Endothelial cell of umbilical vein (primary cell): ENCODE results near the gene KCNIP3.

Experiments used
- EZH2 ChIP-seq: IDR thresholded peaks from 2 replicates; pipeline ENCODE4 v1.6.1; 2012; ENCODE audit warnings: borderline replicate concordance, low read depth, mild to moderate bottlenecking, moderate library complexity, low read length, inconsistent platforms; ENCODE audit not compliant: severe bottlenecking
- FOS ChIP-seq: IDR thresholded peaks from 2 replicates; pipeline ENCODE4 v1.6.1; 2011; ENCODE audit warnings: mild to moderate bottlenecking, low read length, moderate library complexity, borderline replicate concordance; ENCODE audit not compliant: insufficient read depth
- POLR2A ChIP-seq: IDR thresholded peaks from 2 replicates; pipeline ENCODE4 v1.6.1; 2012; ENCODE audit warnings: low read depth, mild to moderate bottlenecking, control low read depth, low read length
- POLR2AphosphoS5 ChIP-seq: IDR thresholded peaks from 2 replicates; pipeline ENCODE4 v1.6.1; 2012; ENCODE audit warnings: low read depth, mild to moderate bottlenecking, control low read depth, low read length, moderate library complexity; ENCODE audit not compliant: insufficient read depth
- TF ChIP-seq, protein P1 (sequence below), 2 donors: IDR thresholded peaks; 1 replicate in 1 of 2; 2 replicates in 1 of 2; pipeline ENCODE4 v1.5.1; 2011; ENCODE audit warnings: low read length in 2 of 2, mild to moderate bottlenecking in 2 of 2, moderate library complexity in 2 of 2, control low read depth in 1 of 2, inconsistent platforms in 1 of 2, low read depth in 1 of 2; ENCODE audit not compliant: insufficient read depth in 1 of 2; ENCODE audit errors: extremely low read depth in 1 of 2
- TF ChIP-seq, protein P2 (sequence below): IDR thresholded peaks from 2 replicates; pipeline ENCODE4 v1.6.1; 2011; ENCODE audit not compliant: insufficient read depth, insufficient read length

DNA sequence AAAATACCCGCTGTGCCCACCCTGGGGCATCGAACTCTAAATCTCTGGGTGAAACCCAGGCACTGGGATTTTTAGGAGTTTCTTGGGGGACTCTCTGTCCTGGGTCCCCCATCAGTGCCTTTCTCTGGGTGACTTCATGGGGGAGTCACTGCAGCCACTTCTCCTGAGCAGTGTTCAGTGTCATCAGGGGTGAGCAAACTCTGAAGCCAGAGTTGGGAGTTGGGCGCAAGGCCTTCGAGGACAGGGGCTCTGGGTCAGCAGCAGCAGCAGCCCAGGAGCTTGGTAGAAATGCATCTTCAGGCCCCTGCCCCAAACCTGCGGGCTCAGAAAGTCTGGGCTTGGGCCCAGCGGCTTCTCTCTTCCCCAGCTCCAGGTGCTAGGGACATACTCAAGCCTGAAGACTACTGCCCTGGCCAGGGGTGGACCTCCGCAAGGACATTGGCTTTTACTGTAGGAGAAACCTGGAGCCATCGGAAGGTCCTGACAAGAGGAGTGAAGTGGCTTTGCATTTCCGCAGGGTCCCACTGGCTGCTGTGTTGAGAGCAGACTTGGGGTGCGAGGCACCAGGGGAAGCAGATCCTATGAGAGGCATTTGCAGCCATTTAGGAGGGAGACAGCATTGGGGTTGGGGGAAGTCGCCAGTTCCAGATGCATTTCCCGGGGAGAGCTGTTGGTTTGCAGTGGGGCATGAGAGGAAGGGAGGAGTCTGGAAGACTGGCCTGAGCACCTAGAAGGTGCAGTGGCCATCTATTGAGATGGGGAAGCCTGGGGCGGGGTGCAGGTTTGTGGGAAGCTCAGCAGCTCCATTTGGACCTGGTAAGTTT lies 53.8 kb downstream of the KCNIP3 start:
- TF ChIP-seq EZH2 (no peak), POLR2A (no peak), FOS (no peak), POLR2AphosphoS5 (no peak)
- TF ChIP-seq, protein P1, sequence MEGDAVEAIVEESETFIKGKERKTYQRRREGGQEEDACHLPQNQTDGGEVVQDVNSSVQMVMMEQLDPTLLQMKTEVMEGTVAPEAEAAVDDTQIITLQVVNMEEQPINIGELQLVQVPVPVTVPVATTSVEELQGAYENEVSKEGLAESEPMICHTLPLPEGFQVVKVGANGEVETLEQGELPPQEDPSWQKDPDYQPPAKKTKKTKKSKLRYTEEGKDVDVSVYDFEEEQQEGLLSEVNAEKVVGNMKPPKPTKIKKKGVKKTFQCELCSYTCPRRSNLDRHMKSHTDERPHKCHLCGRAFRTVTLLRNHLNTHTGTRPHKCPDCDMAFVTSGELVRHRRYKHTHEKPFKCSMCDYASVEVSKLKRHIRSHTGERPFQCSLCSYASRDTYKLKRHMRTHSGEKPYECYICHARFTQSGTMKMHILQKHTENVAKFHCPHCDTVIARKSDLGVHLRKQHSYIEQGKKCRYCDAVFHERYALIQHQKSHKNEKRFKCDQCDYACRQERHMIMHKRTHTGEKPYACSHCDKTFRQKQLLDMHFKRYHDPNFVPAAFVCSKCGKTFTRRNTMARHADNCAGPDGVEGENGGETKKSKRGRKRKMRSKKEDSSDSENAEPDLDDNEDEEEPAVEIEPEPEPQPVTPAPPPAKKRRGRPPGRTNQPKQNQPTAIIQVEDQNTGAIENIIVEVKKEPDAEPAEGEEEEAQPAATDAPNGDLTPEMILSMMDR (IDR thresholded peaks at IDR 0.05; ENCODE audit: extremely low read depth in 1 of 2, insufficient read depth in 1 of 2, low read depth in 1 of 2, low read length in 2 of 2), result no peak
- TF ChIP-seq, protein P2, sequence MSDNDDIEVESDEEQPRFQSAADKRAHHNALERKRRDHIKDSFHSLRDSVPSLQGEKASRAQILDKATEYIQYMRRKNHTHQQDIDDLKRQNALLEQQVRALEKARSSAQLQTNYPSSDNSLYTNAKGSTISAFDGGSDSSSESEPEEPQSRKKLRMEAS, result no peak
